ENCODE results near the gene FBXL14. TPM values are rescaled to one million over a fixed set of nuclear protein-coding genes. Genes with fewer than 3 reads are reported as not detected.
A peak's percentile ranks its signal among the peaks of the same experiment; 100 is the strongest.

FBXL14 gene
- total RNA-seq, 4 donors from 2014 or later: 14.5 to 30.9 (median 21.4) TPM

DNA sequence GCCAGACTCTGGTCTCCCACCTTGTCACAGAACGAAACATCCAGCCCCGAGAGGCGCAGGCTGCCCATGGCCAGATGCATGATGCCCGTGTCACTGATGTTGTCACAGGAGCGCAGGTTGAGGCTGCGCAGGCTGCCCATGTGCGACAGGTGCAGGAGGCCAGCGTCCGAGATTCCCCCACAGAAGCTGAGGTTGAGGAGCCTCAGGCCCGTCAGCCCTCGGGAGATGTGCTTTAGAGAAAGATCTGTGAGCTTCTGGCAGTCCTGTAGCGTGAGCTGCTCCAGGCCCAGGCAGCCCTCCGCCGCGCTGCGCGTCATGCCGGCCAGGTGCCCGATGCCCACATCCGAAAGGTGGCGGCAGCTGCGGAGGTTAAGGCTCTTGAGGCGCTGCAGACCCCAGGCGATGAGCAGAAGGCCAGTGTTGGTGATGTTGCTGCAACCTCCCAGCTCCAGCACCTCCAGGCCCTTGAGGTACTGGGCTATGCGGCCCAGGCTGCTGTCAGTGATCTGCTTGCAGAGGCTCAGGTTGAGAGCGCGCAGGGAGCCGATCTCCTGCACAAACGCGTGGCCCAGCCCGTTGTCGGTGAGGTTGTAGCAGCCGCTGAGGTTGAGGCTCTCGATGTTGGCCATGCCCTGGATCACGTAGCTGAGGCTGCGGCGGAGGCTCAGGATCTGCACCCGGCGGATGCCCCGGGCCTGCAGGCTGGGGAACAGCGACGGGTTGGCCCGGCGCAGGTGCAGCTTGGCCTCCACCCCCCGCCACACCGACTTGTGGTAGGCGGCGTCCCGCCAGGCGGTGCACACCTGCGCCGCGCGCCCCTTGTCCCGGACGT is 991 bp downstream of the FBXL14 start:
- intact Hi-C loops (cut with DNase I): no loop called here
- H3K27me3 ChIP-seq: no peaks in the 10 kb centered on the region
- no peak for TF ChIP-seq POLR2A (IDR thresholded peaks at IDR 0.05)
- TF ChIP-seq, protein P1, sequence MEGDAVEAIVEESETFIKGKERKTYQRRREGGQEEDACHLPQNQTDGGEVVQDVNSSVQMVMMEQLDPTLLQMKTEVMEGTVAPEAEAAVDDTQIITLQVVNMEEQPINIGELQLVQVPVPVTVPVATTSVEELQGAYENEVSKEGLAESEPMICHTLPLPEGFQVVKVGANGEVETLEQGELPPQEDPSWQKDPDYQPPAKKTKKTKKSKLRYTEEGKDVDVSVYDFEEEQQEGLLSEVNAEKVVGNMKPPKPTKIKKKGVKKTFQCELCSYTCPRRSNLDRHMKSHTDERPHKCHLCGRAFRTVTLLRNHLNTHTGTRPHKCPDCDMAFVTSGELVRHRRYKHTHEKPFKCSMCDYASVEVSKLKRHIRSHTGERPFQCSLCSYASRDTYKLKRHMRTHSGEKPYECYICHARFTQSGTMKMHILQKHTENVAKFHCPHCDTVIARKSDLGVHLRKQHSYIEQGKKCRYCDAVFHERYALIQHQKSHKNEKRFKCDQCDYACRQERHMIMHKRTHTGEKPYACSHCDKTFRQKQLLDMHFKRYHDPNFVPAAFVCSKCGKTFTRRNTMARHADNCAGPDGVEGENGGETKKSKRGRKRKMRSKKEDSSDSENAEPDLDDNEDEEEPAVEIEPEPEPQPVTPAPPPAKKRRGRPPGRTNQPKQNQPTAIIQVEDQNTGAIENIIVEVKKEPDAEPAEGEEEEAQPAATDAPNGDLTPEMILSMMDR (IDR thresholded peaks at IDR 0.05): no peak
- no peaks in the 10 kb centered on the region for H3K9me3 ChIP-seq
- peak overlapping the region; percentile 46 to 87 (median 86) for H3K27ac ChIP-seq
- peak overlapping the region; percentile 53 to 79 (median 62) for H3K4me3 ChIP-seq (replicated peaks in 1 of 3)
- H3K4me1 ChIP-seq: peaks cover 48 to 51% of the 10 kb centered on the region in 2 donors
- peak; percentile 60 to 64 for DNase-seq
- H3K36me3 ChIP-seq: no peaks in the 10 kb centered on the region
- WGBS, 2 donors: 3 to 40% methylated on average over 5 to 7 of the region's 56 CpGs

DNA sequence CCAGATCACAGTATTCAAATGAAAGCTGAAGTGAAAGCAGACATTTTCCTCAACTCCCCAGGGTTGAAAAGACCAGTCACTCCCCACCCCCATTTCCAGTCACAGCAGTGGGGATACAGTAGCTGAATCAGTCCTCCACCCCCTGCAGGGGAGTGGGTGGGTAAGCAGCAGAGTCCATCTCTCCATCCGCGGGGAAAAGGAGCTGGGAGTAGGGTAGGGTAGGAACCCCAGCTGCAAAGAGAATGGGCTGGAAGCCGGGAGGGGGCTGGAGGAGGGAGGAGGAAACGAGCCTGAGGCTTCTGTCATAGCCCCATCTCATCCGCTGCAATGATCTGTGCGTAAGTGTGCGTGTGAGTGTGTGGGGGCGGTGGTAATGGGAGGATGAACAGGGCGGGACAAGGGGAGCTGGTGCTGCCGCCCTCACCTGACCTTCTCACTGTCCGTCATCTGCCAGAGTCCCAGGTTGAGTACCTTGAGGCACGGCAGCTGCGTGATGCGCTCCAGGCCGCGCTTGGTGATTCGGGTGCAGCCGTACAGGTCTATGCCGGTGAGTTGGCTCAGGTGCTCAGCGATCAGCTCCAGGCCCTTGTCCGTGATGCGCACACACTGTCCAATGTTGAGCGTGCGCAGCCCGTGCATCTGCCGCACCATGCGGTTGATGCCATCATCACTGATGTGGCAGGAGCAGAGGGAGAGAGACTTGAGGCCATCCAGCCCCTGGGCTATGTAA is 1.8 kb downstream of the FBXL14 start:
- H3K4me3 ChIP-seq (replicated peaks in 1 of 3): peak overlapping the region; percentile 25 to 79 (median 62)
- intact Hi-C loops (cut with DNase I): no loop called here
- DNase-seq: peak; percentile 31 to 40
- no peaks in the 10 kb centered on the region for H3K9me3 ChIP-seq
- H3K36me3 ChIP-seq: no peaks in the 10 kb centered on the region
- 10 to 14% methylated on average over 9 to 25 of the region's 27 CpGs for WGBS, 2 donors
- TF ChIP-seq, protein P1 (IDR thresholded peaks at IDR 0.05): no peak
- no peak for TF ChIP-seq POLR2A (IDR thresholded peaks at IDR 0.05)
- H3K27ac ChIP-seq: peak overlapping the region in 2 of 3 donors; percentile 39 to 86
- H3K27me3 ChIP-seq: no peaks in the 10 kb centered on the region
- peaks cover 53 to 59% of the 10 kb centered on the region in 2 donors for H3K4me1 ChIP-seq

DNA sequence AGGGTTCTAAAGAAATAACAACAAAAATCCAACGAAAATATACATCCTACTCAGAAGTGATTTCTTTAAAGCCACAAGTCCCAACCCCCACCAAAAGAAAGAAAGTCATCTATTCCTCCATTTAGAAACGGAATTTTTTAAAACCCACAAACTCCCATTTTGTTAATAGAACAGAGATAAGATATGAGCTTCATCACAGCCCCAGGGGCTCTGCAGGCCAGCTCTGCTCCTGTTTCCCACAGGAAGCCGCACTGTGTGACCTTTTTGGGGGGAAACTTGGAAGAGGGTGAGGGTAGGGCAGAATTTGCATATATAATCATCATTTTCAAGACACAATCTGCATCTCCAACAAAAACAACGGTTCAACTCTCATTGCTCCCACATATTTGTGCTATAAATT is 2.8 kb downstream of the FBXL14 start:
- TF ChIP-seq, protein P1 (IDR thresholded peaks at IDR 0.05): no peak
- no peak for TF ChIP-seq POLR2A (IDR thresholded peaks at IDR 0.05)
- no peak for DNase-seq
- 28 to 33% methylated on average over 4 of the region's 4 CpGs for WGBS, 2 donors
- H3K36me3 ChIP-seq: no peaks in the 10 kb centered on the region
- H3K9me3 ChIP-seq: no peaks in the 10 kb centered on the region
- H3K4me3 ChIP-seq (replicated peaks in 1 of 3): peak overlapping the region in 2 of 3 donors; percentile 6 to 10
- no peaks in the 10 kb centered on the region for H3K27me3 ChIP-seq
- peaks cover 53 to 59% of the 10 kb centered on the region in 2 donors for H3K4me1 ChIP-seq
- intact Hi-C loops (cut with DNase I): no loop called here
- H3K27ac ChIP-seq: peak overlapping the region in 2 of 3 donors; percentile 25 to 39

DNA sequence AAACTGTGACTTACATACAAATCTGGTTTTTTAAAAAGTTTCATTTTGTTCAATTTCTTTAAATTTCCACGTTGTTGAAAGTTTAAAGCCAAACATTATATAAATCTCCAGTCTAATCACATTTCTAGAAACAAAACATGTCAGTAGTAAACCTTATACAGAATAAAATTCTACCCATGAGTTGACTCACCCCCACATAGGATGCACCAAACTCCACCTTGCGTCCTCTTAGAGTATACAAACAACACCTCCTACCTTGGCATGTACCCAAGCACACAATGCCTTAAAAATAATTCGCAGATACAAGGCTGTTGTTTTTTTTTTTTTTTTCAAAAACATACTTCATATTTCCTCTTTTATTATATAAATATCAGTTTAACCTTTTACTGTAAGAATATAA is 3.3 kb downstream of the FBXL14 start:
- Histone ChIP-seq H3K27me3 (no peaks in the 10 kb centered on the region), H3K4me1 (peaks cover 53 to 59% of the 10 kb centered on the region in 2 donors), H3K9me3 (no peaks in the 10 kb centered on the region), H3K36me3 (no peaks in the 10 kb centered on the region), H3K4me3 (replicated peaks in 1 of 3) (peak overlapping the region in 1 of 3 donors; percentile 9), H3K27ac (peak overlapping the region in 2 of 3 donors; percentile 66)
- TF ChIP-seq, protein P1 (IDR thresholded peaks at IDR 0.05): peak in 2 of 6 experiments; percentile 10 to 13
- TF ChIP-seq POLR2A (IDR thresholded peaks at IDR 0.05): no peak
- DNase-seq: no peak
- intact Hi-C loops (cut with DNase I): no loop called here
- WGBS, 2 donors: 8 to 14% methylated on average over 3 of the region's 3 CpGs
